ENCODE measurements around the gene FAM98B. TPM values are rescaled to one million over a fixed set of nuclear protein-coding genes. Genes with fewer than 3 reads are reported as not detected.

The FAM98B gene
- total and polyA plus RNA-seq, 2 donors (not counting 1 experiment from before 2014, with no cell fraction given): 1.4 to 21.5 TPM

- H3K4me1 ChIP-seq (ENCODE audit: control insufficient read depth in 2 of 2, insufficient read depth in 2 of 2, low read length in 2 of 2): no peaks in the 10 kb centered on the region
- WGBS (ENCODE audit: insufficient coverage): 81% methylated on average over 4 of the region's 4 CpGs
- ATAC-seq (ENCODE audit: low read depth): peak; percentile 99
- ChIA-PET CTCF (interaction anchor here (0.9 to 7.2 kb wide), 18 partner anchors 9 to 1283 kb away, joined by 3 to 145 read pairs (median 6); partner anchors contain the start of gene RASGRP1), POLR2A (no interaction called here)
- no peak overlapping the region for H3K27ac ChIP-seq (ENCODE audit: low read length in 2 of 2)
- peaks cover 1 to 28% of the 10 kb centered on the region in 2 experiments for H3K36me3 ChIP-seq (replicated peaks in 1 of 2; ENCODE audit: control extremely low read depth in 1 of 2, control insufficient read depth in 1 of 2, extremely low read depth in 1 of 2, insufficient read depth in 2 of 2, low read length in 1 of 2)
- H3K27me3 ChIP-seq (replicated peaks in 1 of 4; ENCODE audit: control extremely low read depth in 1 of 4, control insufficient read depth in 3 of 4, insufficient read depth in 4 of 4, low read length in 3 of 4): no peaks in the 10 kb centered on the region
- Mint-ChIP-seq H3K4me1 (peaks cover 2% of the 10 kb centered on the region), H3K27me3 (no peaks in the 10 kb centered on the region), H3K4me3 (no peak overlapping the region), H3K27ac (no peak overlapping the region), H3K9me3 (ENCODE audit: insufficient read depth) (no peaks in the 10 kb centered on the region)
- no peak overlapping the region for H2AFZ ChIP-seq (ENCODE audit: insufficient read depth, low read depth, low read length, poor library complexity, severe bottlenecking)
- H3K9ac ChIP-seq (ENCODE audit: low read length): no peak overlapping the region
- no peak for TF ChIP-seq EZH2 (IDR thresholded peaks at IDR 0.05; ENCODE audit: borderline replicate concordance, insufficient read depth, low read depth, low read length, poor library complexity, severe bottlenecking)
- peak; percentile 89 for TF ChIP-seq CTCF (IDR thresholded peaks at IDR 0.05)
- H3K9me3 ChIP-seq (ENCODE audit: control extremely low read depth in 1 of 3, control insufficient read depth in 2 of 3, insufficient read depth in 1 of 3, low read length in 2 of 3): no peaks in the 10 kb centered on the region
- H4K20me1 ChIP-seq (ENCODE audit: control insufficient read depth, insufficient read depth, low read length, poor library complexity, severe bottlenecking): no peaks in the 10 kb centered on the region
- H3K4me3 ChIP-seq (ENCODE audit: control extremely low read depth in 1 of 5, extremely low read depth in 1 of 5, insufficient read depth in 1 of 5, low read depth in 2 of 5, low read length in 4 of 5): no peak overlapping the region
- H3K4me2 ChIP-seq (replicated peaks; ENCODE audit: low read depth, low read length, poor library complexity, severe bottlenecking): no peak overlapping the region
- peak; percentile 73 for DNase-seq
- no peaks in the 10 kb centered on the region for H3K79me2 ChIP-seq (ENCODE audit: control insufficient read depth, insufficient read depth, low read length)
- intact Hi-C loops (cut with micrococcal nuclease): loop anchor here (1.0 kb wide), 5 partner anchors 20 to 225 kb away; partner anchors contain the start of genes FAM98B and RASGRP1
Observed at GRCh38 chr15:38474155-38474757, 20.3 kb downstream of the FAM98B start.

GRCh38 chr15:38475361-38475760 is 21.4 kb downstream of the FAM98B start:
- WGBS (ENCODE audit: insufficient coverage): 100% methylated on average over 2 of the region's 2 CpGs
- Mint-ChIP-seq H3K4me3 (no peak overlapping the region), H3K4me1 (peaks cover 9% of the 10 kb centered on the region), H3K9me3 (ENCODE audit: insufficient read depth) (no peaks in the 10 kb centered on the region), H3K27me3 (no peaks in the 10 kb centered on the region), H3K27ac (no peak overlapping the region)
- Histone ChIP-seq H3K9me3 (ENCODE audit: control extremely low read depth in 1 of 3, control insufficient read depth in 2 of 3, insufficient read depth in 1 of 3, low read length in 2 of 3) (no peaks in the 10 kb centered on the region), H3K27me3 (replicated peaks in 1 of 4; ENCODE audit: control extremely low read depth in 1 of 4, control insufficient read depth in 3 of 4, insufficient read depth in 4 of 4, low read length in 3 of 4) (no peaks in the 10 kb centered on the region), H3K4me1 (ENCODE audit: control insufficient read depth in 2 of 2, insufficient read depth in 2 of 2, low read length in 2 of 2) (no peaks in the 10 kb centered on the region), H3K27ac (ENCODE audit: low read length in 2 of 2) (no peak overlapping the region), H2AFZ (ENCODE audit: insufficient read depth, low read depth, low read length, poor library complexity, severe bottlenecking) (no peak overlapping the region), H3K36me3 (replicated peaks in 1 of 2; ENCODE audit: control extremely low read depth in 1 of 2, control insufficient read depth in 1 of 2, extremely low read depth in 1 of 2, insufficient read depth in 2 of 2, low read length in 1 of 2) (peaks cover 0 to 28% of the 10 kb centered on the region in 2 experiments), H3K79me2 (ENCODE audit: control insufficient read depth, insufficient read depth, low read length) (no peaks in the 10 kb centered on the region), H3K9ac (ENCODE audit: low read length) (no peak overlapping the region), H4K20me1 (ENCODE audit: control insufficient read depth, insufficient read depth, low read length, poor library complexity, severe bottlenecking) (no peaks in the 10 kb centered on the region), H3K4me2 (replicated peaks; ENCODE audit: low read depth, low read length, poor library complexity, severe bottlenecking) (no peak overlapping the region), H3K4me3 (ENCODE audit: control extremely low read depth in 1 of 5, extremely low read depth in 1 of 5, insufficient read depth in 1 of 5, low read depth in 2 of 5, low read length in 4 of 5) (no peak overlapping the region)
- TF ChIP-seq CTCF (IDR thresholded peaks at IDR 0.05) (no peak), EZH2 (IDR thresholded peaks at IDR 0.05; ENCODE audit: borderline replicate concordance, insufficient read depth, low read depth, low read length, poor library complexity, severe bottlenecking) (no peak)
- DNase-seq (no peak), ATAC-seq (ENCODE audit: low read depth) (no peak)
- intact Hi-C loops (cut with micrococcal nuclease): no loop called here
- CTCF ChIA-PET: interaction anchor here (0.8 to 7.2 kb wide), 15 partner anchors 11 to 1282 kb away, joined by 3 to 145 read pairs (median 7); partner anchors contain the start of genes FAM98B and RASGRP1
- POLR2A ChIA-PET: no interaction called here

Measured in B cell (primary cell).